Common myeloid progenitor, CD34-positive (primary cell): ENCODE results near the gene PLCXD1.

Experiments used
- CTCF ChIA-PET: fragments of 350-600 bp; sonication (Branson Sonifier 250); formaldehyde crosslinking; loops from one replicate; lab custom pipeline; 2021; ENCODE audit warnings: antibody characterized with exemption; lab: Charles Lee
- POLR2A ChIA-PET: fragments of 350-600 bp; sonication (Branson Sonifier 250); formaldehyde crosslinking; loops from one replicate; lab custom pipeline; 2021; ENCODE audit warnings: antibody characterized with exemption; lab: Charles Lee
- DNase-seq, 3 donors: peaks; one replicate each; pipeline versions ENCODE4 v3.0.0 to v3.0.0-alpha.2; 2013
- H3K27ac ChIP-seq, 2 experiments: 1 replicate in 1 of 2; 2 replicates in 1 of 2; pipeline ENCODE4 v1.7.0; 2013; ENCODE audit warnings: inconsistent platforms in 2 of 2, low read length in 2 of 2, mild to moderate bottlenecking in 2 of 2, low read depth in 1 of 2, moderate library complexity in 1 of 2; ENCODE audit not compliant: severe bottlenecking in 2 of 2, insufficient read depth in 1 of 2, poor library complexity in 1 of 2
- H3K27me3 ChIP-seq, 5 experiments: replicated peaks in 2 of 5; 1 replicate in 3 of 5; 2 replicates in 2 of 5; pipeline versions ENCODE4 v1.6.1 to v1.7.0; 2013; ENCODE audit warnings: low read length in 4 of 5, mild to moderate bottlenecking in 2 of 5, moderate library complexity in 2 of 5, inconsistent platforms in 1 of 5; ENCODE audit not compliant: insufficient read depth in 5 of 5, control insufficient read depth in 4 of 5
- H3K36me3 ChIP-seq, 4 experiments: 1 replicate in 2 of 4; 2 replicates in 2 of 4; pipeline versions ENCODE4 v1.6.1 to v1.7.0; 2013; ENCODE audit warnings: low read length in 3 of 4, control low read depth in 1 of 4, mild to moderate bottlenecking in 1 of 4; ENCODE audit not compliant: control insufficient read depth in 4 of 4, insufficient read depth in 4 of 4
- H3K4me1 ChIP-seq, 4 experiments: 1 replicate in 3 of 4; 2 replicates in 1 of 4; pipeline versions ENCODE4 v1.6.1 to v1.7.1; 2013; ENCODE audit warnings: low read length in 3 of 4, mild to moderate bottlenecking in 3 of 4, control low read depth in 1 of 4, inconsistent platforms in 1 of 4, moderate library complexity in 1 of 4; ENCODE audit not compliant: control insufficient read depth in 4 of 4, insufficient read depth in 4 of 4; ENCODE audit errors: control extremely low read depth in 1 of 4
- H3K4me3 ChIP-seq, 7 experiments: 1 replicate in 4 of 7; 2 replicates in 3 of 7; pipeline versions ENCODE4 v1.5.1 to v1.7.0; 2013; ENCODE audit warnings: mild to moderate bottlenecking in 7 of 7, low read length in 6 of 7, moderate library complexity in 6 of 7, inconsistent platforms in 2 of 7, low read depth in 2 of 7, control low read depth in 1 of 7; ENCODE audit not compliant: insufficient read depth in 4 of 7, control insufficient read depth in 1 of 7; ENCODE audit errors: extremely low read depth in 1 of 7
- H3K9me3 ChIP-seq, 5 experiments: 1 replicate in 4 of 5; 2 replicates in 1 of 5; pipeline versions ENCODE4 v1.6.1 to v1.7.1; 2013; ENCODE audit warnings: low read length in 4 of 5, mild to moderate bottlenecking in 2 of 5, inconsistent platforms in 1 of 5, low read depth in 1 of 5, moderate library complexity in 1 of 5; ENCODE audit not compliant: control insufficient read depth in 4 of 5, insufficient read depth in 2 of 5; ENCODE audit errors: control extremely low read depth in 1 of 5
- WGBS: methylation state at CpG from one replicate; pipeline ENCODE4 v1.1.5; 2013; ENCODE audit not compliant: insufficient coverage; 5-methylcytosine and 5-hydroxymethylcytosine counted together

Gene PLCXD1

DNA sequence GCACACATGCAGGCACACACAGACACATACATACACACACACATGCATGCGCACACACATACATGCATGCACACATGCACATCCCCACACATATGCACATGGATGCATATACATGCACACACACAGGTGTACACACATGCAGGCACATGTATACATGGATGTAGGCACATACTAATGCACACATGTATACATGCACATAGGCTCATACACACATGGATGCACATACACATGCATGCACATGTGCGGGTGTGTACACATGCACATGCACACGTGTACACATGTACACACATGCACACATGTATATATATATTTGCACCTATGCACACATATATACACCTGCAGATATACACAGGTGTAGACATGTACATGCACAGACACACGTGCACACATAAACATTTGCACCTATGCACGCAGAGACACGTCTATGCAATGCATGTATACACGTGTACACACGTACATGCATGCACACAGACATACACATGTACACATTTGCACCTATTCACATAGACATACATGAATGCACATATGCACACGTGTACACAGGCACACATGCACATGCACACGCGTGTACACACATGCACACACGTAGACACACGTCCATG lies 4.0 kb downstream of the PLCXD1 start:
- H3K36me3 ChIP-seq, result peaks cover 11 to 50% (median 34%) of the 10 kb centered on the region in 4 experiments
- CTCF ChIA-PET, result no interaction called here

DNA sequence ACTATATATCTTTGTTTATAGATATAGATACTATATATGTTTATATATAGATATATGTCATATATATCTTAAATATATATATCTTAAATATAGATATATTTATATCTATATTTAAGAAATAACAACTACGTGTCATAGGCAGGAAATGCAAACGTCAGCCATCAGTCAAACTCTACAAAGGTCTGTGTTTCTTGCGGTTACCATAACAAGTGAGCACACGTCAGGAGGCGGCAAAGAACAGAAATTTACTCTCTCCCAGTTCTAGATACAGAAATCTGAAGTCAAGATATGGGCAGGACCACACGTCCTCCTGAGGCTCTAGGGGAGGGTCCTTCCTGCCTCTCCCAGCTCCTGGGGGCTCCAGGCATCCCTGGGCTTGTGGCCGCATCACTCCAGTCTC lies 6.5 kb downstream of the PLCXD1 start:
- Histone ChIP-seq H3K9me3 (peaks cover 0 to 6% (median 0%) of the 10 kb centered on the region in 5 experiments), H3K36me3 (peaks cover 14 to 67% (median 48%) of the 10 kb centered on the region in 4 experiments), H3K4me3 (no peak overlapping the region), H3K4me1 (peaks cover 0 to 25% (median 4%) of the 10 kb centered on the region in 4 experiments), H3K27ac (no peak overlapping the region), H3K27me3 (no peaks in the 10 kb centered on the region)
- ChIA-PET CTCF (no interaction called here), POLR2A (no interaction called here)
- WGBS, result 93% methylated on average over 6 of the region's 7 CpGs
- no peak for DNase-seq

More for the DNA sequence above, 4.0 kb downstream of the PLCXD1 start:
- WGBS, result 95% methylated on average over 13 of the region's 13 CpGs
- no peaks in the 10 kb centered on the region for H3K9me3 ChIP-seq
- no peak overlapping the region for H3K4me3 ChIP-seq
- H3K4me1 ChIP-seq, result peaks cover 0 to 33% (median 12%) of the 10 kb centered on the region in 4 experiments
- no peak for DNase-seq
- H3K27ac ChIP-seq, result no peak overlapping the region
- POLR2A ChIA-PET, result no interaction called here
- H3K27me3 ChIP-seq, result no peaks in the 10 kb centered on the region

DNA sequence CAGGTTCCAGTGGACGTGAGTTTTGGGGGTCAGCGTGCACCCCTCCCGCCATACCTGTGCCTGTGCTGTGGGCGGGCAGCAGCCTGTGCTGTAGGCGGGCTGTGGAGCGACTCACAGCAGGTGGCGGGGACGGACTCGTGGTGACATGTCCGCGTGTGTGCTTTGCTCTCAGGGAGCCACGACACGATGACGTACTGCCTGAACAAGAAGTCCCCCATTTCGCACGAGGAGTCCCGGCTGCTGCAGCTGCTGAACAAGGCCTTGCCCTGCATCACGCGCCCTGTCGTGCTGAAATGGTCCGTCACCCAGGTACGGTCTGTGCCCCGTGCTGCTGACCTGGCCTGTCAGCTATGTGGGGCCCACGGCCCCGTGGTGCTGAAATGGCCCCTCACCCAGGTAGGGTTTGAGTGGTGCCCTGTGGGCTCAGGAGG lies 7.4 kb downstream of the PLCXD1 start:
- Histone ChIP-seq H3K4me1 (peaks cover 0 to 22% (median 3%) of the 10 kb centered on the region in 4 experiments), H3K4me3 (no peak overlapping the region), H3K27ac (no peak overlapping the region), H3K27me3 (no peaks in the 10 kb centered on the region), H3K36me3 (peaks cover 20 to 76% (median 57%) of the 10 kb centered on the region in 4 experiments), H3K9me3 (peaks cover 0 to 9% (median 3%) of the 10 kb centered on the region in 5 experiments)
- DNase-seq, result no peak
- 96% methylated on average over 25 of the region's 25 CpGs for WGBS
- POLR2A ChIA-PET, result no interaction called here
- CTCF ChIA-PET, result no interaction called here

- H3K36me3 ChIP-seq, result peaks cover 16 to 74% (median 54%) of the 10 kb centered on the region in 4 experiments
- peaks cover 0 to 9% (median 3%) of the 10 kb centered on the region in 5 experiments for H3K9me3 ChIP-seq
- no peaks in the 10 kb centered on the region for H3K27me3 ChIP-seq
- DNase-seq, result no peak
- H3K4me1 ChIP-seq, result peaks cover 0 to 13% (median 0%) of the 10 kb centered on the region in 4 experiments
- no peak overlapping the region for H3K4me3 ChIP-seq
- no peak overlapping the region for H3K27ac ChIP-seq
- ChIA-PET CTCF (no interaction called here), POLR2A (no interaction called here)
- WGBS, result 98% methylated on average over 29 of the region's 42 CpGs
Observed at GRCh38 chrX:290476-291166, 9.4 kb downstream of the PLCXD1 start.

- peaks cover 20 to 72% (median 53%) of the 10 kb centered on the region in 4 experiments for H3K36me3 ChIP-seq
- 98% methylated on average over 29 of the region's 29 CpGs for WGBS
- no peak overlapping the region for H3K27ac ChIP-seq
- peaks cover 0 to 9% (median 3%) of the 10 kb centered on the region in 5 experiments for H3K9me3 ChIP-seq
- ChIA-PET CTCF (no interaction called here), POLR2A (no interaction called here)
- no peak overlapping the region for H3K4me3 ChIP-seq
- peaks cover 0 to 5% (median 0%) of the 10 kb centered on the region in 4 experiments for H3K4me1 ChIP-seq
- DNase-seq, result no peak
- no peaks in the 10 kb centered on the region for H3K27me3 ChIP-seq
Observed at GRCh38 chrX:291411-291901, 10.3 kb downstream of the PLCXD1 start.

DNA sequence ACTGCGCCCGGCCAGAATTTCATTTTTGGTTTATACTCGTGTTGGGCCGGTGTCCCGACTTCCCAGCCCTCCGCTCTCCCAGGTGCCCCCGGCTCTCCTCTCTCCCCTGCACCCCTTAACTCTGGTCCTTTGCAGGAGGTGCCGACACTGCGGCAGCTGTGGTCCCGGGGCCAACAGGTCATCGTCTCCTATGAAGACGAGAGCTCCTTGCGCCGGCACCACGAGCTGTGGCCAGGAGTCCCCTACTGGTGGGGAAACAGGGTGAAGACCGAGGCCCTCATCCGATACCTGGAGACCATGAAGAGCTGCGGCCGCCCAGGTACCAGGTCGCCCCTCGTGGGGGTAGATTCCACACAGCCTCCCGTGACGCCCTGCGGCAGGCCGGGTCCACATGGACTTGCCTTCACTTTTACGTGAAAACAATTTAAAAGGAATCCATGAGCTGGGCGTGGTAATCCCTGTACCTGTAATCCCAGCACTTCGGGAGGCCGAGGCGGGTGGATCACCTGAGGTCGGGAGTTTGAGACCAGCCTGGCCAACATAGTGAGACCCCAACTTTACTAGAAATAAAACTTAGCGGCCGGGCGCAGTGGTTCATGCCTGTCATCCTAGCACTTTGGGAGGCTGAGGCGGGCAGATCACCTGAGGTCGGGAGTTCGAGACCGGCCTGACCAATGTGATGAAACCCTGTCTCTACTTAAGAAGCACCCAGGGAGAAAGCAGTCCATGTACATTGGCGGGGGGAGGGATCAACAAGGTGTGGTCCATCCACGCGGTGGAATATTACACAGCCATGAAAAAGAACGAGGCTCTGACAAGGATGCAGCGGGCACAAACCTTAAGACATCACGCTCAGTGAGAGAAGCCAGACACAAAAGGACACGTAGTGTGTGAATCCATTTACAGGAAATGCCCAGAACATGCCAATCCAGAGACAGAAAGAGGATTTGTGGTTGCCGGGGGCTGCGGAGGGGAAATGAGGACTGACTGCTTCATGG lies 12.0 kb downstream of the PLCXD1 start:
- DNase-seq, result no peak
- no peaks in the 10 kb centered on the region for H3K27me3 ChIP-seq
- H3K36me3 ChIP-seq, result peaks cover 22 to 64% (median 51%) of the 10 kb centered on the region in 4 experiments
- no peaks in the 10 kb centered on the region for H3K4me1 ChIP-seq
- 98% methylated on average over 44 of the region's 47 CpGs for WGBS
- ChIA-PET CTCF (no interaction called here), POLR2A (no interaction called here)
- H3K4me3 ChIP-seq, result no peak overlapping the region
- H3K9me3 ChIP-seq, result peaks cover 0 to 9% (median 3%) of the 10 kb centered on the region in 5 experiments
- H3K27ac ChIP-seq, result no peak overlapping the region
